Liver (tissue), 9 donors: ENCODE measurements around the gene ADGRV1. TPM values are rescaled to one million over a fixed set of nuclear protein-coding genes. Genes with fewer than 3 reads are reported as not detected.

ENCODE experiments used
- DNase-seq: peaks from one replicate; pipeline ENCODE4 v3.0.0-alpha.2; 2017; ENCODE audit warnings: low spot score
- H3K27ac ChIP-seq, 2 donors: one replicate each; pipeline ENCODE4 v1.7.0; 2013; ENCODE audit warnings: inconsistent platforms in 2 of 2, low read length in 2 of 2, control low read depth in 1 of 2, low read depth in 1 of 2, mild to moderate bottlenecking in 1 of 2
- H3K27me3 ChIP-seq, 4 donors: one replicate each; pipeline versions ENCODE4 v1.6.1 to v1.7.0; 2013; ENCODE audit warnings: low read length in 3 of 4, inconsistent platforms in 1 of 4, mild to moderate bottlenecking in 1 of 4, moderate library complexity in 1 of 4; ENCODE audit not compliant: control insufficient read depth in 4 of 4, insufficient read depth in 4 of 4
- H3K36me3 ChIP-seq, 4 donors: one replicate each; pipeline versions ENCODE4 v1.6.1 to v1.7.0; 2013; ENCODE audit warnings: low read length in 3 of 4, mild to moderate bottlenecking in 3 of 4, low read depth in 1 of 4, moderate library complexity in 1 of 4; ENCODE audit not compliant: control insufficient read depth in 4 of 4, insufficient read depth in 3 of 4
- H3K4me1 ChIP-seq, 4 donors: one replicate each; pipeline versions ENCODE4 v1.6.1 to v1.7.0; 2013; ENCODE audit warnings: low read length in 3 of 4, mild to moderate bottlenecking in 3 of 4, moderate library complexity in 1 of 4; ENCODE audit not compliant: control insufficient read depth in 4 of 4, insufficient read depth in 4 of 4
- H3K4me3 ChIP-seq, 3 donors: one replicate each; pipeline versions ENCODE4 v1.6.1 to v1.7.0; 2013; ENCODE audit warnings: low read length in 3 of 3, control low read depth in 1 of 3, low read depth in 1 of 3, mild to moderate bottlenecking in 1 of 3
- H3K9ac ChIP-seq, 2 donors: one replicate each; pipeline ENCODE4 v1.7.0; 2013; ENCODE audit warnings: low read length in 2 of 2, mild to moderate bottlenecking in 2 of 2, moderate library complexity in 2 of 2, control low read depth in 1 of 2, low read depth in 1 of 2
- H3K9me3 ChIP-seq, 4 donors: one replicate each; pipeline versions ENCODE4 v1.6.1 to v1.7.0; 2013; ENCODE audit warnings: low read length in 3 of 4; ENCODE audit not compliant: control insufficient read depth in 4 of 4
- CTCF ChIP-seq: fragments of 150-350 bp; IDR thresholded peaks from 2 replicates; pipeline ENCODE4 v1.5.1; 2017; ENCODE audit warnings: improper control_type of control experiment, low read depth, low read length; ENCODE audit not compliant: missing input control
- EGR1 ChIP-seq, 2 donors: IDR thresholded peaks; 2 replicates each; pipeline ENCODE4 v1.6.1; 2016 to 2018; ENCODE audit warnings: antibody characterized with exemption in 2 of 2, low read depth in 2 of 2
- FOXA1 ChIP-seq: IDR thresholded peaks from 2 replicates; pipeline ENCODE4 v1.6.1; 2016; ENCODE audit warnings: antibody characterized with exemption
- FOXA2 ChIP-seq: IDR thresholded peaks from 2 replicates; pipeline ENCODE4 v1.6.1; 2016; ENCODE audit warnings: antibody characterized with exemption
- GABPA ChIP-seq, 2 donors: IDR thresholded peaks in 1 of 2; conservative IDR thresholded peaks in 1 of 2; 2 replicates each; pipeline ENCODE4 v1.6.1; 2016; ENCODE audit warnings: antibody characterized with exemption in 2 of 2, mild to moderate bottlenecking in 1 of 2, moderate library complexity in 1 of 2
- HNF4A ChIP-seq, 2 donors: conservative IDR thresholded peaks; 2 replicates each; pipeline ENCODE4 v1.6.1; 2016; ENCODE audit warnings: antibody characterized with exemption in 2 of 2, mild to moderate bottlenecking in 2 of 2
- JUND ChIP-seq, 2 donors: IDR thresholded peaks; 2 replicates each; pipeline ENCODE4 v1.6.1; 2016; ENCODE audit warnings: antibody characterized with exemption in 2 of 2
- REST ChIP-seq: IDR thresholded peaks from 2 replicates; pipeline ENCODE4 v1.6.1; 2016; ENCODE audit warnings: antibody characterized with exemption, mild to moderate bottlenecking
- RXRA ChIP-seq, 2 donors: IDR thresholded peaks; 2 replicates each; pipeline ENCODE4 v1.6.1; 2017 to 2018; ENCODE audit warnings: antibody characterized with exemption in 2 of 2, mild to moderate bottlenecking in 1 of 2
- TAF1 ChIP-seq: conservative IDR thresholded peaks from 2 replicates; pipeline ENCODE4 v1.6.1; 2016; ENCODE audit warnings: antibody characterized with exemption, mild to moderate bottlenecking
- WGBS: extraction: QIAGEN DNeasy Blood & Tissue Kit; methylation state at CpG from one replicate; pipeline ENCODE4 v1.1.7; 2013; 5-methylcytosine and 5-hydroxymethylcytosine counted together
- polyA plus RNA-seq, 2 donors: library from polyadenylated mRNA; stranded (reverse) in 1 of 2; unstranded in 1 of 2; fragments of 200-250 nt in 1 of 2; fragments of >200 nt in 1 of 2; fragmentation: Nextera tagmentation in 1 of 2; extraction: Ambion mirVana in 1 of 2; gene quantifications; one replicate each; pipeline versions ENCODE4 v1.2.1 to v1.2.3, GENCODE V29; 2013 to 2015
- total RNA-seq, 2 donors: library from RNA; depleted of rRNA; stranded (reverse); fragments of >200 nt; gene quantifications; one replicate each; pipeline ENCODE4 v1.2.3, GENCODE V29; 2014
- TF ChIP-seq, protein P1 (sequence below): IDR thresholded peaks from 2 replicates; pipeline ENCODE4 v1.6.1; 2016; ENCODE audit warnings: antibody characterized with exemption
- TF ChIP-seq, protein P2 (sequence below): IDR thresholded peaks from 2 replicates; pipeline ENCODE4 v1.6.1; 2016; ENCODE audit warnings: antibody characterized with exemption
- donor health status: healthy.
- donor health status: healthy.
- donor health status: healthy.
- donor health status: healthy.
- donor health status: healthy.

The ADGRV1 gene
- total and polyA plus RNA-seq, 4 donors: 5.1 to 15.5 (median 9.6) TPM

DNA sequence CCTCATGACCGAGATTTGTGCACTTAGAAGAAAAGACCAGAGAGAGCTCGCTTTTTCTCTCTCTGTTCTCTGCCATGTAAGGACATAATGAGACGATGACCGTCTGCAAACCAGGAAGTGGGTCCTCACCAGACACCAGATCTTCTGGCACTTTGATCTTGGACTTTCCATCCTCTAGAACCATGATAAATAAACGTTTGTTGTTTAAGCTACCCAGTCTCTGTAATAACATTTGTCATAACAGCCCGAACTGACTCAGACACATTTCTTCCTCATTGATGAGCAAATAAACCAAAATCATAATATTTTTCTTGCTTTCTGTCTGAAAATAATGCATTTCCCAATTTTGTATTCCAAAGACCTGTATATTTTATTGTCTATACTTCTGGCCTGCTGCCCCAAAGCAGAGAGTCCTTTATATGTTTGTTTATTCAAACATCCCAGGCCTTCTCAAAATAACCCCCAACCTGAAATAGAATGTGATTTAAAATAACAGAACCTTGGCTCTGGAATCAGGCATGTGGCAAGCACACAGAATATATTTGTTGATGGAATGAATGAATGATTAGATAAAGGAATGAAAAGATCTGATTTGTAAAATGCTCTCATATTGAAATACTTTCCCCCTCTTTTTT is 396.5 kb downstream of the ADGRV1 start:
- no peak overlapping the region for H3K27ac ChIP-seq
- no peaks in the 10 kb centered on the region for H3K9me3 ChIP-seq

More for the DNA sequence above, 396.5 kb downstream of the ADGRV1 start:
- Histone ChIP-seq H3K4me3 (no peak overlapping the region), H3K9ac (no peak overlapping the region), H3K27me3 (no peaks in the 10 kb centered on the region), H3K4me1 (no peaks in the 10 kb centered on the region), H3K36me3 (no peaks in the 10 kb centered on the region)
- TF ChIP-seq CTCF (no peak), JUND (IDR thresholded peaks at IDR 0.05) (no peak), GABPA (IDR thresholded peaks at IDR 0.05 in 1 of 2, conservative IDR thresholded peaks at IDR 0.05 in 1 of 2) (no peak), FOXA2 (no peak), HNF4A (conservative IDR thresholded peaks at IDR 0.05) (no peak), REST (no peak), RXRA (IDR thresholded peaks at IDR 0.05) (no peak), TAF1 (no peak), FOXA1 (no peak), EGR1 (IDR thresholded peaks at IDR 0.05; ENCODE audit: low read depth in 2 of 2) (no peak)
- TF ChIP-seq, protein P1, sequence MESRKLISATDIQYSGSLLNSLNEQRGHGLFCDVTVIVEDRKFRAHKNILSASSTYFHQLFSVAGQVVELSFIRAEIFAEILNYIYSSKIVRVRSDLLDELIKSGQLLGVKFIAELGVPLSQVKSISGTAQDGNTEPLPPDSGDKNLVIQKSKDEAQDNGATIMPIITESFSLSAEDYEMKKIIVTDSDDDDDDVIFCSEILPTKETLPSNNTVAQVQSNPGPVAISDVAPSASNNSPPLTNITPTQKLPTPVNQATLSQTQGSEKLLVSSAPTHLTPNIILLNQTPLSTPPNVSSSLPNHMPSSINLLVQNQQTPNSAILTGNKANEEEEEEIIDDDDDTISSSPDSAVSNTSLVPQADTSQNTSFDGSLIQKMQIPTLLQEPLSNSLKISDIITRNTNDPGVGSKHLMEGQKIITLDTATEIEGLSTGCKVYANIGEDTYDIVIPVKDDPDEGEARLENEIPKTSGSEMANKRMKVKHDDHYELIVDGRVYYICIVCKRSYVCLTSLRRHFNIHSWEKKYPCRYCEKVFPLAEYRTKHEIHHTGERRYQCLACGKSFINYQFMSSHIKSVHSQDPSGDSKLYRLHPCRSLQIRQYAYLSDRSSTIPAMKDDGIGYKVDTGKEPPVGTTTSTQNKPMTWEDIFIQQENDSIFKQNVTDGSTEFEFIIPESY: no peak
- TF ChIP-seq, protein P2, sequence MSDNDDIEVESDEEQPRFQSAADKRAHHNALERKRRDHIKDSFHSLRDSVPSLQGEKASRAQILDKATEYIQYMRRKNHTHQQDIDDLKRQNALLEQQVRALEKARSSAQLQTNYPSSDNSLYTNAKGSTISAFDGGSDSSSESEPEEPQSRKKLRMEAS: no peak
- 91% methylated on average over 6 of the region's 6 CpGs for WGBS
- no peak for DNase-seq
